ENCODE results near the gene ZNF335.

DNA sequence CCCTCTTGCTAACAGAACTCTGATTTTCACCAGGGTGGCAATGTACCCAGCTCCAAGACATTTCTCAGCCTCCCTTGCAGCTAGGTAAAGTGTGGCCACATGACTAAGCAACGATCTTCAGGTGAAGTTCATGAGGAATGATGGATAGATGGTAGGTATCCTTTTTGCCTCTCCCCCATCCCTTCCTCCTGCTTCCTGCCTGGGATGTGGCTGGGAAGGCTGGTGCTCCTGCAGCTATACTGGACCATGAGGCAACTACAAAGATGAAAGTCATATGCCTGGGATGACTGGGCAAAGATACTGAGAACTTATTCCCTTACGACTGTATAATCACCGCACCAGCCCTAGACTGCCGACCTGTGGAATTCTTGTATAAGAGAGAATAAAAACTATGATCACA is 13.4 kb downstream of the ZNF335 start:
- TF ChIP-seq CTCF (IDR thresholded peaks at IDR 0.05; ENCODE audit: borderline replicate concordance, extremely low read depth, low read length, poor library complexity, severe bottlenecking), result no peak
- TF ChIP-seq EZH2 (IDR thresholded peaks at IDR 0.05; ENCODE audit: borderline replicate concordance, low read depth, low read length, severe bottlenecking), result no peak

Data from DND-41 (cell line).